GM04503 (cell line): Measurements from ENCODE around the gene ZBTB37.
A peak's percentile ranks its signal among the peaks of the same experiment; 100 is the strongest.
"Not testable (repeated sequence)": the region's sequence is repeated elsewhere in the genome, so short reads cannot be mapped to it uniquely, and the experiment has no call there.

Experiments used
- DNase-seq: peaks from one replicate; pipeline ENCODE4 v3.0.0-alpha.2; 2012; ENCODE audit warnings: low read depth

Gene ZBTB37

GRCh38 chr1:173865468-173866164 is 2.6 kb upstream of the ZBTB37 start:
- no peak for DNase-seq

- no peak for DNase-seq
Measured at GRCh38 chr1:173866413-173867115, 1.6 kb upstream of the ZBTB37 start.

DNA sequence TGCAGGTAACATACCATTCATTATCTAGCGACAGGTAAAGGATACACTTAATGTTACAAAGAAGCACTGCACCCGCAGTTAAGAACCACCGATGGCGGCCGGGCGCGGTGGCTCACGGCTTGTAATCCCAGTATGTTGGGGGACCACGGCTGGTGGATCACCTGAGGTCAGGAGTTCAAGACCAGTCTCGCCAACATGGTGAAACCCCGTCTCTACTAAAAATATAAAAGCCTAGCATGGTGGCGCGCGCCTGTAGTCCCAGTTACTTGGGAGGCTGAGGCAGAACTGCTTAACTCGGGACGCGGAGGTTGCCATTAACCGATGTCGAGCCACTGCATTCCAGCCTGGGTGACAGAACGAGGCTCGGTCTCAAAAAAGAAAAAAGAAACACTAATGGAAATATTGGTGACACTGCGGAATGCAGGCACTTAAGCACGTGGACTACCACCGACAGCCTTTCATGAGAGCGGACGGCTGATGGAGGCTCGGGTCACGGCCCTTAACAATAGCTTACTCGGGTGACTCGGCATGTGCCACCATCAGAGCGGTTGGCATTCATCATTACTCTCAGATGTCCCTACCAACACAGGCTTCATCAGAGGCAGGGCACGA is 933 bp upstream of the ZBTB37 start:
- DNase-seq = no peak

- DNase-seq = peak; percentile 96
Measured at GRCh38 chr1:173867753-173868265, 371 bp upstream of the ZBTB37 start, which contains the start of gene GAS5. Gene GAS5 (minus strand): TSS chr1:173867989.

- DNase-seq = no peak
Measured at GRCh38 chr1:173869021-173869359, 810 bp downstream of the ZBTB37 start.

GRCh38 chr1:173870252-173871075 is 2.3 kb downstream of the ZBTB37 start:
- DNase-seq = no peak

DNA sequence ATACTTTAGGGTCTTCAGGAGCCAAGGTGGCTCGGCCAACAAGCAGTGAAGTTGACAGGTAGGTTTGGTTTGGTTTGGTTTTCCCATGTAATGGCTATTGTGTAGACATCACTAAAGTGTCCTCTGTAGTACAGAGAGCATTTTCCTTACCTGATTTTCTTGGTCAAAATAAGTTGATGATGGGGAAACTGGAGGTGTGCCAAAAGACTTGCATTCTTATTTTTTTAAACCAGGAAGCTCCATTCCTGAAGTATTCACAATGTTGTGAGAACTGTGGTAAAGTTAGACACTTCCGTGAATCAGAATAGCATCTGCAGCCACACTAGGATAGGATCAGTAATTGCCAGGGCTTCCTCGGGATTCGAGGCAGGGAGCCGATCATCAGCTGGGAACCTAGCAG is 2.9 kb downstream of the ZBTB37 start:
- DNase-seq = no peak

- no peak for DNase-seq
Measured at GRCh38 chr1:173871500-173871899, 3.3 kb downstream of the ZBTB37 start.

- DNase-seq = no peak
Measured at GRCh38 chr1:173876732-173877131, 8.6 kb downstream of the ZBTB37 start.

GRCh38 chr1:173878251-173878650 is 10.1 kb downstream of the ZBTB37 start:
- DNase-seq = no peak

GRCh38 chr1:173881117-173881516 is 12.9 kb downstream of the ZBTB37 start:
- not testable (repeated sequence) for DNase-seq

- no peak for DNase-seq
Measured at GRCh38 chr1:173884701-173885100, 16.5 kb downstream of the ZBTB37 start.

- DNase-seq = no peak
Measured at GRCh38 chr1:173886746-173887611, 18.8 kb downstream of the ZBTB37 start.

DNA sequence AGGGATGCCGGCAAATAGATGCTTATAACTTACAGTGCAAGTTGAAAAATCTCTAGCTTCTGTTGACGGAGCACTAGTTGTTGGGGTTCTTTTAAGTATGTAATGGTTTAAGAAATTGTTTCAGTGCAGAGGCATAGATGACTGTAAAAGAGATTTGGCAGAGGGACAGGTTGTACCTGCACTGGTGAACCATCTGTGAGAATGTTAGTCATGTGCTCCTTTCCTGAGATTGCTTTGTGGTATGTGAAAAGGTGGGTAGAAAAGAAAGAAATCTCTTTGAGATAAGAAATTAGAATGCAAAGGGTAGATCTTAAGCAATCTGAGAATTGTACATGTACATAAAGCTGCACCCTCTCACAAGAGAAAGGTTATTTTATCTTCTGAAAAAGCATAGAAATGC is 19.4 kb downstream of the ZBTB37 start:
- no peak for DNase-seq

DNA sequence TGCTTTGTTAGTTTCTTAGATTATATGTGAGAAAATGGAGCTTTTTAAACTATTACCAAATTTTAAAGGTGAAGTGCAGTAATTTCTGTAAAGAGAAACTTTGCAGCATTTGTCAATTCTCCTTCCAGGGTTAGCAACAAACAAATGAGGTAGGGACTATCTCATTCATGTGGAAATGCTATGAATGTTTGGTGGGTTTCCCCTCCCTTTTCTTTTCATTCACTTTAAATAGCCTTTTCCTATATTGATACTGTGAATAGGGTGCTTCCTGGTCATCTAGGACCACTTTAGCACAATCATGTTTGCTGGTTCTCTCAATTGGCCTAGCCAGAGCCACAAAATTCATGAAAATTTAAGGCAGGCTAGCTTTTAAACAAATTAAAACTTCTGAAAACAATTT is 20.6 kb downstream of the ZBTB37 start:
- DNase-seq = no peak

DNA sequence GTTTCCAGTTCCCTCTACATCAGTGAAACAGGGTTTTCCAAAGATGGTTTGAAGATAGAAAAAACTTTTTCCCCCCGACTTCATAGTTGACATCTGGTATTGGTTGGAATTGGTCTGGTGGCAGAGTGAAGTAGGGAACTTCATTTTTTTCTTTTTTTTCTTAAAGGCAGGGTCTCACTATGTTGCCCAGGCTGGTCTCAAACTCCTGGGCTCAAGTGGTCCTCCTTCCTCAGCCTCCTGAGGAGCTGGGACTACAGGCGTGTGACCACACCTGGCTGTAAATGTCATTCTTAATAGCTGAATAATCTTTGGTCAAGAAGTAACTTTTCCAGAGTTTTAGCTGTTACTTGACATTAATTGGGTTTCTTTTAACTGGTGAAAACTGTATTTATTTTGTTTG is 21.7 kb downstream of the ZBTB37 start:
- no peak for DNase-seq

DNA sequence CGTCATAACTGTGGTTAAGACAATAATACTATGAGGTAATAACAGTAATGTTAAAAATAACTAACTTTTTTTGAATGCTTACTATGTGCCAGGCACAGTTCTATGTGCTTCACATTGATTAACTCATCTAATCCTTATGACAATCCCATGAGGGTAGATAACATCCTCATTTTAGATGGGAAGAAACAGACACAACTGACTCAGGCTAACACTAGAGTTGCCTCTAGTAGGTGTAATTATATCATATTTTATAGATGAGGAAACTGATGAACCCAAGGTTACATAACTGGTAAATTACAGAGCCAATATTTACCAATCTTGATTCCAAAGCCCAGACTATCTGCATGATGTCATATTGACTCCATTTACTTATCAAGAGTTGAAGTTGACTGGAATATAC is 25.4 kb downstream of the ZBTB37 start:
- no peak for DNase-seq

- no peak for DNase-seq
Measured at GRCh38 chr1:173894189-173894588, 26.0 kb downstream of the ZBTB37 start.

- no peak for DNase-seq
Measured at GRCh38 chr1:173900427-173900826, 32.2 kb downstream of the ZBTB37 start.

DNA sequence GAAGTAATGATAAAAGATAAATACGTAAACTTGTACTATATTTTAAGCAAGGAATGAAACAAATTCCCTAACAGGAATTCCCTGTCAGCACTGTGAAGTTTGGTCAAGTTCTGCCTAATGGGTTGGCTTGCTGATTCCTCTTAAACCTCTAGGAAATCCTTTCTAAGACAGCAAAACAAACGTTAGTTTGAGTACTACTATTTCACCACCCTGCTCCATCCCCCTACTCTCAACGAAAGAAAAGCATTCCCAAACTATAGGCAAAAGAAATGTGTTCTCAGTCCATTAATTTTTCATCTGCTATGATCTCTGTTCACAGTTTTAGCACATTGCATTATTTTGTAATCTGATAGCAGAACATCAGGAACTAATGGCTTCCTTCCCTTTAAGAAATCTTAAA is 32.8 kb downstream of the ZBTB37 start:
- DNase-seq = no peak

DNA sequence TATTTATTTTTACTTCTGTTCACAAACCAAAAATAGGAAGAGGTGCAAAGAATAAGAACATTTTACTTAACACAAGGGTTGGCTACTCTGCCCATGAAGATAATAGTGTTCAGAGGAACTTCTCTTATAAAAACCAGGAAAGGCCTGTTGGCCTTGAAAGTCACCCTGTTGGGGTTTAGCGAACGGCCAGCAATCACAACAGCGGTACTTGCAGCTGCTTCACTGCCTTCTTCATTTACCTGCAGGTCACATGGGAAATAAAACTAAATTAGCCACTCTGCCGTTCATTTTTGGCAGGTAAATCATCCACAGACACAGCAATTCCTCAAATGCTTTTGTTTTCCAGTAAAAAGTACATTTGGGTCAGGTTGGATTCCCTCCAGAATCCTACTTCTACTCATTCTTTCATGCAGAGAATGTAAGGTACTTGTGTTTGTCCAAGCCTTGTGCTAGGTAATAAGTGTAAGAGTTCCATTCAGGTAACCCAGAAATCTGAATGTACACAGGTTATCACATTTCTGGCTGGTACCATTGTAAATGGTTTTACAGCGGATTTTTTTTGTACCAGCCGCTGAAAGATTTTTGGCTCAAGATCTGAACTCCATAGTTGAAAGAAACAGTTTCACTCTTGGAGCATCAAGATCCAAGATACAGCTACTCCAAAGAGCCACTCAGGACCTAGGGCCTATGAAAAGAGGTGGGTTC is 35.8 kb downstream of the ZBTB37 start:
- no peak for DNase-seq
